WTC11 (cell line): Measurements from ENCODE around the gene AKAP11. TPM values are rescaled to one million over a fixed set of nuclear protein-coding genes. Genes with fewer than 3 reads are reported as not detected.

Experiments
- ATAC-seq: fragments of 200-7000 bp; cut with Tn5 transposase; 2 replicates; pipeline ENCODE4 v1.10.0; 2021; ENCODE audit warnings: mild to moderate bottlenecking, moderate library complexity
- CTCF ChIA-PET: fragments of 300-600 bp; sonication (Branson Sonifier 250); formaldehyde crosslinking; loops from one replicate; lab custom pipeline; 2021; ENCODE audit warnings: antibody characterized with exemption; lab: Charles Lee
- POLR2A ChIA-PET: fragments of 350-600 bp; sonication (Branson Sonifier 250); formaldehyde crosslinking; loops from one replicate; lab custom pipeline; 2021; ENCODE audit warnings: antibody characterized with exemption; lab: Charles Lee
- DNase-seq: peaks from one replicate; pipeline ENCODE4 v3.0.0; 2021; ENCODE audit warnings: low spot score
- H3K27ac Mint-ChIP-seq: 2 replicates; pipeline ENCODE4 v1.8.0; 2021; ENCODE audit warnings: mixed read lengths
- H3K27me3 Mint-ChIP-seq: 2 replicates; pipeline ENCODE4 v1.8.0; 2021; ENCODE audit warnings: low read depth, mild to moderate bottlenecking, moderate library complexity, mixed read lengths
- H3K36me3 Mint-ChIP-seq: 2 replicates; pipeline ENCODE4 v1.8.0; 2021; ENCODE audit warnings: mixed read lengths
- H3K4me1 Mint-ChIP-seq: 2 replicates; pipeline ENCODE4 v1.8.0; 2022; ENCODE audit warnings: mixed read lengths
- H3K4me3 Mint-ChIP-seq: 2 replicates; pipeline ENCODE4 v1.8.0; 2021; ENCODE audit warnings: mild to moderate bottlenecking, moderate library complexity, mixed read lengths
- H3K9me3 Mint-ChIP-seq: 2 replicates; pipeline ENCODE4 v1.8.0; 2021; ENCODE audit warnings: mixed read lengths
- CREB1 ChIP-seq: sonication (generic); formaldehyde crosslinking; IDR thresholded peaks from 2 replicates; pipeline ENCODE4 v1.8.0; 2023; ENCODE audit warnings: mild to moderate bottlenecking, missing genetic modification reagents
- EMX1 ChIP-seq: fragments of 250-450 bp; sonication (Bioruptor Pico); IDR thresholded peaks from 2 replicates; pipeline ENCODE4 v1.8.0; 2021; ENCODE audit warnings: mild to moderate bottlenecking
- FOXK1 ChIP-seq: sonication (generic); formaldehyde crosslinking; IDR thresholded peaks from 2 replicates; pipeline ENCODE4 v1.8.0; 2022; ENCODE audit warnings: mild to moderate bottlenecking, moderate library complexity, missing genetic modification reagents
- GABPB1 ChIP-seq: sonication (generic); formaldehyde crosslinking; IDR thresholded peaks from 2 replicates; pipeline ENCODE4 v1.8.1; 2023; ENCODE audit warnings: mild to moderate bottlenecking, missing genetic modification reagents
- GTF2I ChIP-seq: fragments of 250-450 bp; sonication (Bioruptor Pico); conservative IDR thresholded peaks from 2 replicates; pipeline ENCODE4 v1.4.0; 2021; ENCODE audit warnings: mild to moderate bottlenecking
- JUN ChIP-seq: sonication (generic); formaldehyde crosslinking; IDR thresholded peaks from 2 replicates; pipeline ENCODE4 v1.8.0; 2023; ENCODE audit warnings: mild to moderate bottlenecking, missing genetic modification reagents
- KAT7 ChIP-seq: sonication (generic); formaldehyde crosslinking; IDR thresholded peaks from 2 replicates; pipeline ENCODE4 v1.8.1; 2023; ENCODE audit warnings: missing genetic modification reagents, mild to moderate bottlenecking, borderline replicate concordance
- MXD4 ChIP-seq: fragments of 250-450 bp; sonication (Bioruptor Pico); IDR thresholded peaks from 2 replicates; pipeline ENCODE4 v1.8.0; 2021; ENCODE audit warnings: mild to moderate bottlenecking, moderate library complexity, borderline replicate concordance
- MYBL2 ChIP-seq: sonication (generic); formaldehyde crosslinking; IDR thresholded peaks from 2 replicates; pipeline ENCODE4 v1.8.1; 2023; ENCODE audit warnings: mild to moderate bottlenecking, moderate library complexity, missing genetic modification reagents
- NFATC4 ChIP-seq: fragments of 250-450 bp; sonication (Bioruptor Pico); IDR thresholded peaks from 2 replicates; pipeline ENCODE4 v1.9.0; 2021; ENCODE audit warnings: mild to moderate bottlenecking
- NR2C2 ChIP-seq: sonication (generic); formaldehyde crosslinking; IDR thresholded peaks from 2 replicates; pipeline ENCODE4 v1.8.0; 2022; ENCODE audit warnings: mild to moderate bottlenecking, missing genetic modification reagents
- NR3C1 ChIP-seq: sonication (generic); formaldehyde crosslinking; conservative IDR thresholded peaks from 2 replicates; pipeline ENCODE4 v1.8.1; 2023; ENCODE audit warnings: low read depth, mild to moderate bottlenecking, missing genetic modification reagents
- PRRX2 ChIP-seq: fragments of 250-450 bp; sonication (Bioruptor Pico); IDR thresholded peaks from 2 replicates; pipeline ENCODE4 v1.8.0; 2021; ENCODE audit warnings: mild to moderate bottlenecking
- RELA ChIP-seq: sonication (generic); formaldehyde crosslinking; IDR thresholded peaks from 2 replicates; pipeline ENCODE4 v1.8.1; 2022; ENCODE audit warnings: missing genetic modification reagents, mild to moderate bottlenecking, borderline replicate concordance
- RORB ChIP-seq: fragments of 250-450 bp; sonication (Bioruptor Pico); IDR thresholded peaks from 2 replicates; pipeline ENCODE4 v1.9.0; 2021; ENCODE audit warnings: mild to moderate bottlenecking
- SOX15 ChIP-seq: fragments of 250-450 bp; sonication (Bioruptor Pico); IDR thresholded peaks from 2 replicates; pipeline ENCODE4 v1.9.0; 2021; ENCODE audit warnings: mild to moderate bottlenecking
- ZBTB21 ChIP-seq: sonication (generic); formaldehyde crosslinking; IDR thresholded peaks from 2 replicates; pipeline ENCODE4 v1.8.1; 2023; ENCODE audit warnings: mild to moderate bottlenecking, missing genetic modification reagents, borderline replicate concordance
- ZNF121 ChIP-seq: sonication (generic); formaldehyde crosslinking; IDR thresholded peaks from 2 replicates; pipeline ENCODE4 v1.8.0; 2023; ENCODE audit warnings: missing genetic modification reagents
- ZNF232 ChIP-seq: sonication (generic); formaldehyde crosslinking; IDR thresholded peaks from 2 replicates; pipeline ENCODE4 v1.8.0; 2022; ENCODE audit warnings: mild to moderate bottlenecking, missing genetic modification reagents
- ZNF396 ChIP-seq: fragments of 250-450 bp; sonication (Bioruptor Pico); IDR thresholded peaks from 2 replicates; pipeline ENCODE4 v1.8.0; 2021; ENCODE audit warnings: mild to moderate bottlenecking, moderate library complexity, borderline replicate concordance
- ZNF416 ChIP-seq: fragments of 250-450 bp; sonication (Bioruptor Pico); IDR thresholded peaks from 2 replicates; pipeline ENCODE4 v1.9.0; 2021; ENCODE audit warnings: mild to moderate bottlenecking, inconsistent platforms
- ZNF671 ChIP-seq: fragments of 250-450 bp; sonication (Bioruptor Pico); IDR thresholded peaks from 2 replicates; pipeline ENCODE4 v1.8.0; 2021; ENCODE audit warnings: mild to moderate bottlenecking
- total RNA-seq: library from RNA; stranded (reverse); gene quantifications from 3 replicates; pipeline ENCODE4 v1.2.3, GENCODE V29; 2021
- TF ChIP-seq, protein P1 (sequence below): sonication (generic); formaldehyde crosslinking; IDR thresholded peaks from 2 replicates; pipeline ENCODE4 v1.8.0; 2022; ENCODE audit warnings: mild to moderate bottlenecking, missing genetic modification reagents
- TF ChIP-seq, protein P2 (sequence below): fragments of 200-600 bp; IDR thresholded peaks from 2 replicates; pipeline ENCODE4 v1.8.0; 2022; ENCODE audit warnings: antibody characterized with exemption
- TF ChIP-seq, protein P3 (sequence below): fragments of 250-450 bp; sonication (Bioruptor Pico); conservative IDR thresholded peaks from 2 replicates; pipeline ENCODE4 v1.9.0; 2021; ENCODE audit warnings: mild to moderate bottlenecking
- TF ChIP-seq, protein P4 (sequence below): sonication (generic); formaldehyde crosslinking; conservative IDR thresholded peaks from 2 replicates; pipeline ENCODE4 v1.8.1; 2022; ENCODE audit warnings: mild to moderate bottlenecking, missing genetic modification reagents
- TF ChIP-seq, protein P5 (sequence below): fragments of 250-450 bp; sonication (Bioruptor Pico); IDR thresholded peaks from 2 replicates; pipeline ENCODE4 v1.8.0; 2021; ENCODE audit warnings: mild to moderate bottlenecking
- TF ChIP-seq, protein P6 (sequence below): fragments of 250-450 bp; sonication (Bioruptor Pico); IDR thresholded peaks from 2 replicates; pipeline ENCODE4 v1.9.0; 2021; ENCODE audit warnings: mild to moderate bottlenecking
- TF ChIP-seq, protein P7 (sequence below): sonication (generic); formaldehyde crosslinking; IDR thresholded peaks from 2 replicates; pipeline ENCODE4 v1.8.1; 2023; ENCODE audit warnings: mild to moderate bottlenecking, missing genetic modification reagents

The AKAP11 gene
- total RNA-seq, 1 experiment from 2014 or later = 16.7 TPM

DNA sequence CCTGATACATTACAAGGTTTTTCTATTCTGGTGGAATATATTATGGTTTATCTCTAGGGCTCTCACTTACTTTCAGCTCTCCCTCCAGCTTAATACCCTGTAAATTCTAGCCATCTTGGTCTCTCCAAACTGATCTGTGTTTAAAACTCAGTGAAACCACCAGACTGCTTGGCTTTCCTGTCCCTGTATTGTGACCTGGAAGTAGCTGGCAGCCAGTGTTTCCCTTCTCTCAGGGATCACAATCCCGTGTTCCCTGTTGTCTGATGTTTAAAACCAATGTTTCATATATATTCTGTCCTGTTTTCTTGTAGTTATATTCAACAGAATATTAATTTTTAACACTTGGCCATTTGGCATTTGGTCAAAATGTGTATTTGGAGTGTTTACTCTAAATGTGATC lies 8.0 kb downstream of the AKAP11 start:
- DNase-seq = no peak
- Mint-ChIP-seq H3K27ac (no peak overlapping the region), H3K9me3 (no peaks in the 10 kb centered on the region), H3K4me1 (peaks cover 45% of the 10 kb centered on the region), H3K36me3 (no peaks in the 10 kb centered on the region), H3K27me3 (no peaks in the 10 kb centered on the region), H3K4me3 (no peak overlapping the region)
- no peak for ATAC-seq
- POLR2A ChIA-PET = interaction anchor here (1.3 kb wide), 1 partner anchor 8 kb away, joined by 3 read pairs; the partner anchor contains the start of gene AKAP11
- TF ChIP-seq, protein P1, sequence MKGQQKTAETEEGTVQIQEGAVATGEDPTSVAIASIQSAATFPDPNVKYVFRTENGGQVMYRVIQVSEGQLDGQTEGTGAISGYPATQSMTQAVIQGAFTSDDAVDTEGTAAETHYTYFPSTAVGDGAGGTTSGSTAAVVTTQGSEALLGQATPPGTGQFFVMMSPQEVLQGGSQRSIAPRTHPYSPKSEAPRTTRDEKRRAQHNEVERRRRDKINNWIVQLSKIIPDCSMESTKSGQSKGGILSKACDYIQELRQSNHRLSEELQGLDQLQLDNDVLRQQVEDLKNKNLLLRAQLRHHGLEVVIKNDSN (CRISPR knock-in tag) = no peak
- TF ChIP-seq, protein P2, sequence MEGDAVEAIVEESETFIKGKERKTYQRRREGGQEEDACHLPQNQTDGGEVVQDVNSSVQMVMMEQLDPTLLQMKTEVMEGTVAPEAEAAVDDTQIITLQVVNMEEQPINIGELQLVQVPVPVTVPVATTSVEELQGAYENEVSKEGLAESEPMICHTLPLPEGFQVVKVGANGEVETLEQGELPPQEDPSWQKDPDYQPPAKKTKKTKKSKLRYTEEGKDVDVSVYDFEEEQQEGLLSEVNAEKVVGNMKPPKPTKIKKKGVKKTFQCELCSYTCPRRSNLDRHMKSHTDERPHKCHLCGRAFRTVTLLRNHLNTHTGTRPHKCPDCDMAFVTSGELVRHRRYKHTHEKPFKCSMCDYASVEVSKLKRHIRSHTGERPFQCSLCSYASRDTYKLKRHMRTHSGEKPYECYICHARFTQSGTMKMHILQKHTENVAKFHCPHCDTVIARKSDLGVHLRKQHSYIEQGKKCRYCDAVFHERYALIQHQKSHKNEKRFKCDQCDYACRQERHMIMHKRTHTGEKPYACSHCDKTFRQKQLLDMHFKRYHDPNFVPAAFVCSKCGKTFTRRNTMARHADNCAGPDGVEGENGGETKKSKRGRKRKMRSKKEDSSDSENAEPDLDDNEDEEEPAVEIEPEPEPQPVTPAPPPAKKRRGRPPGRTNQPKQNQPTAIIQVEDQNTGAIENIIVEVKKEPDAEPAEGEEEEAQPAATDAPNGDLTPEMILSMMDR = no peak
- TF ChIP-seq GTF2I (CRISPR knock-in tag) = no peak
- no peak for TF ChIP-seq JUN (CRISPR knock-in tag)
- no peak for TF ChIP-seq GABPB1 (CRISPR knock-in tag)
- TF ChIP-seq FOXK1 (CRISPR knock-in tag) = no peak
- no peak for TF ChIP-seq NR2C2 (CRISPR knock-in tag)
- TF ChIP-seq, protein P3, sequence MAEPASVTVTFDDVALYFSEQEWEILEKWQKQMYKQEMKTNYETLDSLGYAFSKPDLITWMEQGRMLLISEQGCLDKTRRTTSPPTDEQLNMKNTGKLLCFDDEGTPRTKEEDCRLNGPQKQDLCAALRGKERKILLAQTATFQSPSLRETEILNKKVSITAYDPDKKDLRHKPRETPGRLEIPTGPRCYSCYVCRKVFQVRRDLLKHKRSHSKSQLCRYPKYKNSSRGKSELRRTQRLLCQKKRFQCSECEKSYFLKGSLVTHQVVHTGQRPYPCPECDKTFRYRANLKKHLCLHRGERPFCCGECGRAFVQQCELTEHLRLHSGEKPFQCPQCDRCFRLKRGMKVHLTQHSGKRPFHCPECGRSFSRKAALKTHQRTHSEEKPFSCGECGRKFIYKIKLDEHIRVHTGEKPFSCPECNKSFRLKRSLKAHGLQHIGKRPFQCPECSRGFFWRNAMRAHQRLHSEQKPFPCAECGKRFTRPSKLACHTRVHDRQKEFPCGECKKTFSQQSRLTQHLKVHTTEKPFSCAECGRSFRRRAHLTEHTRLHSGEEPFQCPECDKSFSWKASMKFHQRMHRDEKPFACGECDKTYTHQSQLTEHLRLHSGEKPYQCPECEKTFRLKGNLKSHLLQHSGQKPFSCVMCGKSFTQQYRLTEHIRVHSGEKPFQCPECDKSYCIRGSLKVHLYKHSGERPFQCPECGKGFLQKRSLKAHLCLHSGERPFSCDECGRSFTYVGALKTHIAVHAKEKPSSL = no peak
- no peak for TF ChIP-seq MYBL2 (CRISPR knock-in tag)
- TF ChIP-seq, protein P4, sequence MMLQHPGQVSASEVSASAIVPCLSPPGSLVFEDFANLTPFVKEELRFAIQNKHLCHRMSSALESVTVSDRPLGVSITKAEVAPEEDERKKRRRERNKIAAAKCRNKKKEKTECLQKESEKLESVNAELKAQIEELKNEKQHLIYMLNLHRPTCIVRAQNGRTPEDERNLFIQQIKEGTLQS = no peak
- no peak for TF ChIP-seq ZBTB21
- no peak for TF ChIP-seq ZNF416 (CRISPR knock-in tag)
- TF ChIP-seq ZNF396 (CRISPR knock-in tag) = no peak
- TF ChIP-seq CREB1 (CRISPR knock-in tag) = no peak
- TF ChIP-seq RORB (CRISPR knock-in tag) = no peak
- TF ChIP-seq KAT7 = no peak
- no peak for TF ChIP-seq RELA (CRISPR knock-in tag)
- CTCF ChIA-PET = no interaction called here

DNA sequence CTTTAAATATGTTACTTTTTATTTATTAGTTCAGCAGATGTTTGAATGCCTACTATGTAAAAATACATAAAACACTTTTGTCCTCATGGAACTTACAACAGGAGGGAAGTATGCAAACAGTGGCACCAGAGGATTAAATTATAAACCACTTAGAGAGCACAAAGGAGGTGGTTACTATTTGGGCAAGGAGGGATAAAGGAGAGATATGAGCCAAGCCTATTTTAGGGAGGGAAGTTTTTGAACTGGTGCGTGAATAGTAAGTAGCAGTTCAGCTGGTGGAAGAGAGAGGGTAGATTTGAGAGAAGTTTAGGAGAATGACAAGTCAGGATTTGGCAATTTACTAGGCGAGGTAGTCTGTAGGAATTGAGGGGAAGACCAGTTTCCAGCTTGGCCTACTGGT lies 8.6 kb downstream of the AKAP11 start:
- DNase-seq = no peak
- no peaks in the 10 kb centered on the region for H3K9me3 Mint-ChIP-seq
- ChIA-PET POLR2A (interaction anchor here (1.3 kb wide), 1 partner anchor 8 kb away, joined by 3 read pairs; the partner anchor contains the start of gene AKAP11), CTCF (no interaction called here)
- no peaks in the 10 kb centered on the region for H3K27me3 Mint-ChIP-seq
- no peak overlapping the region for H3K4me3 Mint-ChIP-seq
- H3K27ac Mint-ChIP-seq = no peak overlapping the region
- no peak for ATAC-seq
- H3K36me3 Mint-ChIP-seq = peaks cover 2% of the 10 kb centered on the region; the same call in 1 of the 2 replicates
- H3K4me1 Mint-ChIP-seq = peaks cover 39% of the 10 kb centered on the region
- TF ChIP-seq MXD4 (no peak), ZNF121 (no peak), NR3C1 (CRISPR knock-in tag) (no peak), RORB (CRISPR knock-in tag) (no peak), SOX15 (CRISPR knock-in tag) (no peak), EMX1 (CRISPR knock-in tag) (no peak), PRRX2 (no peak), ZNF671 (no peak), ZNF232 (no peak), NFATC4 (CRISPR knock-in tag) (no peak)
- TF ChIP-seq, protein P5, sequence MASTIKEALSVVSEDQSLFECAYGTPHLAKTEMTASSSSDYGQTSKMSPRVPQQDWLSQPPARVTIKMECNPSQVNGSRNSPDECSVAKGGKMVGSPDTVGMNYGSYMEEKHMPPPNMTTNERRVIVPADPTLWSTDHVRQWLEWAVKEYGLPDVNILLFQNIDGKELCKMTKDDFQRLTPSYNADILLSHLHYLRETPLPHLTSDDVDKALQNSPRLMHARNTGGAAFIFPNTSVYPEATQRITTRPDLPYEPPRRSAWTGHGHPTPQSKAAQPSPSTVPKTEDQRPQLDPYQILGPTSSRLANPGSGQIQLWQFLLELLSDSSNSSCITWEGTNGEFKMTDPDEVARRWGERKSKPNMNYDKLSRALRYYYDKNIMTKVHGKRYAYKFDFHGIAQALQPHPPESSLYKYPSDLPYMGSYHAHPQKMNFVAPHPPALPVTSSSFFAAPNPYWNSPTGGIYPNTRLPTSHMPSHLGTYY (CRISPR knock-in tag) = no peak
- TF ChIP-seq, protein P6, sequence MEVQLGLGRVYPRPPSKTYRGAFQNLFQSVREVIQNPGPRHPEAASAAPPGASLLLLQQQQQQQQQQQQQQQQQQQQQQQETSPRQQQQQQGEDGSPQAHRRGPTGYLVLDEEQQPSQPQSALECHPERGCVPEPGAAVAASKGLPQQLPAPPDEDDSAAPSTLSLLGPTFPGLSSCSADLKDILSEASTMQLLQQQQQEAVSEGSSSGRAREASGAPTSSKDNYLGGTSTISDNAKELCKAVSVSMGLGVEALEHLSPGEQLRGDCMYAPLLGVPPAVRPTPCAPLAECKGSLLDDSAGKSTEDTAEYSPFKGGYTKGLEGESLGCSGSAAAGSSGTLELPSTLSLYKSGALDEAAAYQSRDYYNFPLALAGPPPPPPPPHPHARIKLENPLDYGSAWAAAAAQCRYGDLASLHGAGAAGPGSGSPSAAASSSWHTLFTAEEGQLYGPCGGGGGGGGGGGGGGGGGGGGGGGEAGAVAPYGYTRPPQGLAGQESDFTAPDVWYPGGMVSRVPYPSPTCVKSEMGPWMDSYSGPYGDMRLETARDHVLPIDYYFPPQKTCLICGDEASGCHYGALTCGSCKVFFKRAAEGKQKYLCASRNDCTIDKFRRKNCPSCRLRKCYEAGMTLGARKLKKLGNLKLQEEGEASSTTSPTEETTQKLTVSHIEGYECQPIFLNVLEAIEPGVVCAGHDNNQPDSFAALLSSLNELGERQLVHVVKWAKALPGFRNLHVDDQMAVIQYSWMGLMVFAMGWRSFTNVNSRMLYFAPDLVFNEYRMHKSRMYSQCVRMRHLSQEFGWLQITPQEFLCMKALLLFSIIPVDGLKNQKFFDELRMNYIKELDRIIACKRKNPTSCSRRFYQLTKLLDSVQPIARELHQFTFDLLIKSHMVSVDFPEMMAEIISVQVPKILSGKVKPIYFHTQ (CRISPR knock-in tag) = no peak
- TF ChIP-seq, protein P7, sequence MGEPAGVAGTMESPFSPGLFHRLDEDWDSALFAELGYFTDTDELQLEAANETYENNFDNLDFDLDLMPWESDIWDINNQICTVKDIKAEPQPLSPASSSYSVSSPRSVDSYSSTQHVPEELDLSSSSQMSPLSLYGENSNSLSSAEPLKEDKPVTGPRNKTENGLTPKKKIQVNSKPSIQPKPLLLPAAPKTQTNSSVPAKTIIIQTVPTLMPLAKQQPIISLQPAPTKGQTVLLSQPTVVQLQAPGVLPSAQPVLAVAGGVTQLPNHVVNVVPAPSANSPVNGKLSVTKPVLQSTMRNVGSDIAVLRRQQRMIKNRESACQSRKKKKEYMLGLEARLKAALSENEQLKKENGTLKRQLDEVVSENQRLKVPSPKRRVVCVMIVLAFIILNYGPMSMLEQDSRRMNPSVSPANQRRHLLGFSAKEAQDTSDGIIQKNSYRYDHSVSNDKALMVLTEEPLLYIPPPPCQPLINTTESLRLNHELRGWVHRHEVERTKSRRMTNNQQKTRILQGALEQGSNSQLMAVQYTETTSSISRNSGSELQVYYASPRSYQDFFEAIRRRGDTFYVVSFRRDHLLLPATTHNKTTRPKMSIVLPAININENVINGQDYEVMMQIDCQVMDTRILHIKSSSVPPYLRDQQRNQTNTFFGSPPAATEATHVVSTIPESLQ = no peak
